ENCODE results near the gene ZNF846. TPM values are rescaled to one million over a fixed set of nuclear protein-coding genes. Genes with fewer than 3 reads are reported as not detected.

Gene ZNF846
- total and polyA plus RNA-seq, 2 donors (not counting 1 experiment from before 2014, with no cell fraction given), result 7.4 to 20.8 TPM

- TF ChIP-seq CTCF (conservative IDR thresholded peaks at IDR 0.05 in 1 of 2, IDR thresholded peaks at IDR 0.05 in 1 of 2; ENCODE audit: low read depth in 1 of 2, low read length in 2 of 2) (no peak), EZH2 (IDR thresholded peaks at IDR 0.05; ENCODE audit: low read length, missing control alignments) (no peak)
- H2AFZ ChIP-seq (ENCODE audit: low read length), result no peak overlapping the region
- no peaks in the 10 kb centered on the region for H3K36me3 ChIP-seq (ENCODE audit: control insufficient read depth, insufficient read depth, low read length)
- H3K4me3 ChIP-seq (replicated peaks in 1 of 4; ENCODE audit: control extremely low read depth in 1 of 4, insufficient read depth in 1 of 4, low read depth in 3 of 4, low read length in 4 of 4), result no peak overlapping the region
- H3K9ac ChIP-seq (ENCODE audit: insufficient read depth, low read length), result no peak overlapping the region
- H4K20me1 ChIP-seq (ENCODE audit: control insufficient read depth, extremely low read depth, insufficient read depth, low read length), result no peaks in the 10 kb centered on the region
- no peaks in the 10 kb centered on the region for H3K27me3 ChIP-seq (ENCODE audit: control insufficient read depth, insufficient read depth, low read length)
- H3K79me2 ChIP-seq (ENCODE audit: control insufficient read depth, insufficient read depth, low read length), result no peaks in the 10 kb centered on the region
- DNase-seq (ENCODE audit: low read depth in 2 of 2), result no peak
- no peak overlapping the region for H3K4me2 ChIP-seq (ENCODE audit: extremely low read depth, insufficient read depth, low read length)
- H3K4me1 ChIP-seq (ENCODE audit: control insufficient read depth, extremely low read depth, insufficient read depth, low read length), result no peaks in the 10 kb centered on the region
- no peaks in the 10 kb centered on the region for H3K9me3 ChIP-seq (ENCODE audit: control insufficient read depth, insufficient read depth, low read depth, low read length)
- no peak overlapping the region for H3K27ac ChIP-seq (ENCODE audit: insufficient read depth, low read length)
These were observed 30.6 kb upstream of the ZNF846 start for GRCh38 chr19:9799162-9799561.

GRCh38 chr19:9797871-9798270, 29.3 kb upstream of the ZNF846 start:
- no peaks in the 10 kb centered on the region for H3K36me3 ChIP-seq (ENCODE audit: control insufficient read depth, insufficient read depth, low read length)
- no peaks in the 10 kb centered on the region for H3K9me3 ChIP-seq (ENCODE audit: control insufficient read depth, insufficient read depth, low read depth, low read length)
- no peak overlapping the region for H3K27ac ChIP-seq (ENCODE audit: insufficient read depth, low read length)
- H4K20me1 ChIP-seq (ENCODE audit: control insufficient read depth, extremely low read depth, insufficient read depth, low read length), result no peaks in the 10 kb centered on the region
- no peak for DNase-seq (ENCODE audit: low read depth in 2 of 2)
- H3K27me3 ChIP-seq (ENCODE audit: control insufficient read depth, insufficient read depth, low read length), result no peaks in the 10 kb centered on the region
- H3K4me2 ChIP-seq (ENCODE audit: extremely low read depth, insufficient read depth, low read length), result no peak overlapping the region
- H3K79me2 ChIP-seq (ENCODE audit: control insufficient read depth, insufficient read depth, low read length), result no peaks in the 10 kb centered on the region
- no peak overlapping the region for H3K4me3 ChIP-seq (replicated peaks in 1 of 4; ENCODE audit: control extremely low read depth in 1 of 4, insufficient read depth in 1 of 4, low read depth in 3 of 4, low read length in 4 of 4)
- H2AFZ ChIP-seq (ENCODE audit: low read length), result no peak overlapping the region
- TF ChIP-seq EZH2 (IDR thresholded peaks at IDR 0.05; ENCODE audit: low read length, missing control alignments), result no peak
- no peak for TF ChIP-seq CTCF (conservative IDR thresholded peaks at IDR 0.05 in 1 of 2, IDR thresholded peaks at IDR 0.05 in 1 of 2; ENCODE audit: low read depth in 1 of 2, low read length in 2 of 2)
- H3K4me1 ChIP-seq (ENCODE audit: control insufficient read depth, extremely low read depth, insufficient read depth, low read length), result no peaks in the 10 kb centered on the region
- no peak overlapping the region for H3K9ac ChIP-seq (ENCODE audit: insufficient read depth, low read length)

GRCh38 chr19:9796113-9796773, 27.7 kb upstream of the ZNF846 start:
- Histone ChIP-seq H2AFZ (ENCODE audit: low read length) (peak overlapping the region; percentile 38), H3K27ac (ENCODE audit: insufficient read depth, low read length) (no peak overlapping the region), H3K9ac (ENCODE audit: insufficient read depth, low read length) (no peak overlapping the region), H3K36me3 (ENCODE audit: control insufficient read depth, insufficient read depth, low read length) (no peaks in the 10 kb centered on the region), H3K79me2 (ENCODE audit: control insufficient read depth, insufficient read depth, low read length) (no peaks in the 10 kb centered on the region), H3K4me2 (ENCODE audit: extremely low read depth, insufficient read depth, low read length) (no peak overlapping the region), H4K20me1 (ENCODE audit: control insufficient read depth, extremely low read depth, insufficient read depth, low read length) (no peaks in the 10 kb centered on the region), H3K27me3 (ENCODE audit: control insufficient read depth, insufficient read depth, low read length) (no peaks in the 10 kb centered on the region), H3K4me3 (replicated peaks in 1 of 4; ENCODE audit: control extremely low read depth in 1 of 4, insufficient read depth in 1 of 4, low read depth in 3 of 4, low read length in 4 of 4) (no peak overlapping the region), H3K4me1 (ENCODE audit: control insufficient read depth, extremely low read depth, insufficient read depth, low read length) (no peaks in the 10 kb centered on the region), H3K9me3 (ENCODE audit: control insufficient read depth, insufficient read depth, low read depth, low read length) (no peaks in the 10 kb centered on the region)
- peak; percentile 87 to 91 for DNase-seq (ENCODE audit: low read depth in 2 of 2)
- TF ChIP-seq CTCF (conservative IDR thresholded peaks at IDR 0.05 in 1 of 2, IDR thresholded peaks at IDR 0.05 in 1 of 2; ENCODE audit: low read depth in 1 of 2, low read length in 2 of 2) (peak; percentile 84 to 91), EZH2 (IDR thresholded peaks at IDR 0.05; ENCODE audit: low read length, missing control alignments) (no peak)

Measured in fibroblast of lung (primary cell).